Measurements from ENCODE around the gene ARX.

DNA sequence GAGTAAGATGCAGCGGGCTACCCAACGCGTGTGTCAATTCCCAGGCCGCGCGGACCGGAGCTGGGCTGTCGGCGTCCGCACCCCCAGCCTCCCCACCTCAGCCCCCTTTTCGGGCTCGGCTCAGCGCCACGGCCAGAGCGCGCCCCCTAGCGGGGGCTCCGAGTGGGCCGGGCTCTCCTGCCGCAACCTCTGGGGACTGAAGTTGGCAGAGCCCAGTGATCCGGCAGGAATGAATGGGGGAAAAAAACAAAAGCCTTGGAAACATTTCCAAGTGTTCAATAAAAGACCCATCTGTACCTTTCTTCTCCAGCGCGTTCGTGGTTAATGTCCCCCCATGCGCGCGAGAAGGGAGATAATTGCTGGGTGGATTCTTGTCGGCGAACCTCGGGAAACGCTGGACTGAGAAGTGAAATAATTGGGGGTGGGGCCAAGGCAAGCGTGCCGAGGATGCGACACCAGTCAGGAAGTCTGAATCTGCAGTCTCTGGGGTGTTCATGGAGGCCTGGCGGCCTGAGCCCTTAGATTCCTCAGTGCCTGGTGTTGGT is 5.2 kb upstream of the ARX start:
- TF ChIP-seq POLR2A (IDR thresholded peaks at IDR 0.05; ENCODE audit: borderline replicate concordance, extremely low read depth, insufficient read depth, insufficient read length): no peak
- TF ChIP-seq SP1 (IDR thresholded peaks at IDR 0.05; ENCODE audit: low read depth): no peak
- peak; percentile 63 for TF ChIP-seq RAD21 (IDR thresholded peaks at IDR 0.05; ENCODE audit: low read depth)
- TF ChIP-seq CTCF (IDR thresholded peaks at IDR 0.05 in 2 of 3, conservative IDR thresholded peaks at IDR 0.05 in 1 of 3; ENCODE audit: borderline replicate concordance in 1 of 3, insufficient read depth in 1 of 3, low read depth in 2 of 3, low read length in 2 of 3): peak; percentile 41 to 81 (median 67); a peak in 5 of 6 replicates
- TF ChIP-seq CBX3 (IDR thresholded peaks at IDR 0.05; ENCODE audit: low read depth): no peak
- TF ChIP-seq EZH2 (IDR thresholded peaks at IDR 0.05): no peak

All from HCT116 (cell line).